HG03571 (cell line): ENCODE results near the gene HOMER2.
"Not testable (repeated sequence)": the region's sequence is repeated elsewhere in the genome, so short reads cannot be mapped to it uniquely, and the experiment has no call there.

Experiments used
- ATAC-seq: cut with Tn5 transposase; IDR thresholded peaks from one replicate; pipeline ENCODE4 v1.9.1; 2021; ENCODE audit not compliant: unreplicated experiment

Gene HOMER2

GRCh38 chr15:82838096-82838735, 114.3 kb downstream of the HOMER2 start:
- no peak for ATAC-seq

- ATAC-seq, result no peak
Observed at GRCh38 chr15:82835391-82835917, 117.1 kb downstream of the HOMER2 start.

- ATAC-seq, result no peak
Observed at GRCh38 chr15:82833362-82833682, 119.2 kb downstream of the HOMER2 start.

GRCh38 chr15:82832601-82833361, 119.7 kb downstream of the HOMER2 start:
- peak; percentile 83 for ATAC-seq

- ATAC-seq, result peak; percentile 7
Observed at GRCh38 chr15:82831894-82832600, 120.5 kb downstream of the HOMER2 start.

GRCh38 chr15:82830427-82831173, 121.9 kb downstream of the HOMER2 start:
- ATAC-seq, result no peak

GRCh38 chr15:82829234-82829633, 123.3 kb downstream of the HOMER2 start:
- ATAC-seq, result no peak

- ATAC-seq, result no peak
Observed at GRCh38 chr15:82828075-82828474, 124.4 kb downstream of the HOMER2 start.

GRCh38 chr15:82823049-82823448, 129.5 kb downstream of the HOMER2 start:
- no peak for ATAC-seq

- ATAC-seq, result not testable (repeated sequence)
Observed at GRCh38 chr15:82821851-82822250, 130.7 kb downstream of the HOMER2 start.

GRCh38 chr15:82821396-82821795, 131.1 kb downstream of the HOMER2 start:
- ATAC-seq, result not testable (repeated sequence)

GRCh38 chr15:82820128-82820527, 132.4 kb downstream of the HOMER2 start:
- ATAC-seq, result no peak

- ATAC-seq, result no peak
Observed at GRCh38 chr15:82812994-82813393, 139.5 kb downstream of the HOMER2 start.

- no peak for ATAC-seq
Observed at GRCh38 chr15:82810890-82811426, 141.6 kb downstream of the HOMER2 start.

- peak; percentile 3 for ATAC-seq
Observed at GRCh38 chr15:82810061-82810889, 142.2 kb downstream of the HOMER2 start.

- ATAC-seq, result peak; percentile 76
Observed at GRCh38 chr15:82809308-82810060, 143.0 kb downstream of the HOMER2 start, which contains the start of gene WHAMM. TSS of gene WHAMM (plus strand) at chr15:82809628. CDS start at chr15:82809727, 99 bp downstream.

GRCh38 chr15:82808634-82809041, 143.9 kb downstream of the HOMER2 start:
- ATAC-seq, result no peak

- ATAC-seq, result no peak
Observed at GRCh38 chr15:82807920-82808633, 144.4 kb downstream of the HOMER2 start.
